NCI-H524 (cell line): Measurements from ENCODE around the gene SLC8A1.
A peak's percentile ranks its signal among the peaks of the same experiment; 100 is the strongest.

Source experiments
- DNase-seq, 2 experiments: peaks; one replicate each; lab custom pipeline; 2025; lab: John Stamatoyannopoulos, UW

The SLC8A1 gene

GRCh38 chr2:40230707-40231432 is 221.0 kb downstream of the SLC8A1 start:
- no peak for DNase-seq

- DNase-seq: no peak
These were observed 221.7 kb downstream of the SLC8A1 start for GRCh38 chr2:40230186-40230585.

- no peak for DNase-seq
These were observed 223.6 kb downstream of the SLC8A1 start for GRCh38 chr2:40228310-40228709.

DNA sequence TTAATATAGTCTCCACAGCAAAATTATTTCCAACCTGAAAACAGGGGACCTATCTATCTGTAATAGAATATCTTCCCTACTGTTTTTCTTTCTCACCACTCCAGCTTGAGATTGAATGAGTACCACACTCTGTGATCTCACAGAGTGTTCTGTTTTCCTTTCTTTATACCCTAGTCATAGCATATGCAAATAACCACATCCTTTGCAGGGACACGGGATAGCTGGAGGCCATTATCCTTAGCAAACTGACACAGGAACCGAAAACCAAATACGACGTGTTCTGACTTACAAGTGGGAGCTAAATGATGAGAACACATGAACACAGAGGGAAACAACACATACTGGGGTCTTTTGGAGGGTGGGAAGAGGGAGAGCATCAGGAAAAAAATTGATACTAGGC is 224.7 kb downstream of the SLC8A1 start:
- DNase-seq: no peak

DNA sequence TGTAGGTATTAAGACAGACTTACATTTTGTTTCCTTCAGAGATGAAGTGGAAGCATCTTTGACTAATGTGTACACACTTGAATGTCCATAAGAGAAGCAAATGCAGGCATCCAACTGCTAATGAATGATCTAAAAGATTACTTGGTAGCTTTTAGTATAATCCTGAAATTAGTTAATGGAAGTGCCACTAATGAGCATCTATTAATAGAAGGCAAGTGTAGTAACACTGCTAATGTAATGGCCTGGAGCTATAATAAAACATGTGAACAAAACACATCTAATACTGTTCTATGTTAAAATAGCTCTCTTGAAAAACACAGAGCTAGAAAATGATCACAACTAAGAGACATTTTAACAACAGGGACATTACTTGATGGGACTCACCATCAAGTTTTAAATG is 225.3 kb downstream of the SLC8A1 start:
- no peak for DNase-seq

GRCh38 chr2:40225670-40226210 is 226.2 kb downstream of the SLC8A1 start:
- no peak for DNase-seq

GRCh38 chr2:40224318-40224717 is 227.6 kb downstream of the SLC8A1 start:
- no peak for DNase-seq

DNA sequence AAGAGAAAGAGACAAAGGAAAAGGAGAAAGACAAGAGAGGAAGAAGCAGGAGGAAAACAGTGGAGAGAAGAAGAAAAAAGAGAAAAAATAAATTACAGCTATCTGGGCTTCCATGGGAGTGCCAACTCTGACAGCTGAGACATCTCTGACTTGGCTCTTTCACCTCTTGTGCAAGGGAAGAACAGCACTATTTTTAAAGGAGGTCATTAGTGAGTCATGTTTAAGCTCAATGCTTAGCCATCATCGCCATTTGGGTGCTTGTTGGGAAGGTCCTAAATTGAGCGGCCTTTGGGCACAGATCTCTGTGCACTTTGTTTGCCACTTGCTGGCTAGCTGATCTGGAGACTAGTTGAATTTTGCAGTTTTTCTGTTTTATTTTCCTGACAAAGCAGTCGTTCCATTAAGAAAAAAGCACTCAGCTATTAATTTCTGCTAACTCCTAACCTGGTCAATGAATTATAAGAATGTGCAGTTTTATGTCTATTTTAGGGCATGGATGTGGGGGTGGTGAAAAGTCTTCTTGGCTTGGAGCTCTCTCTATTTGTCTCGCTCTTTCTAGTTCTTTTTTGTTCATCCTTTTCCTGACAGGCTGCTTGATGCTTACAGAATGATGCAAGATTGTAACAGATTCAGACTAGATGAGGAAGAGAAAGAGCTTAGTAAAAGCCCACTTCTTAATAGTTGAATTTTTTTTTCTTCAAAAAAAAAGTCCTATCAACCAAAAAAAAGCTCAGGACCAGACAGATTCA is 231.5 kb downstream of the SLC8A1 start:
- DNase-seq: no peak

- DNase-seq: no peak
These were observed 232.7 kb downstream of the SLC8A1 start for GRCh38 chr2:40219141-40219540.

- no peak for DNase-seq
These were observed 233.2 kb downstream of the SLC8A1 start for GRCh38 chr2:40218679-40219078.

GRCh38 chr2:40213619-40214018 is 238.3 kb downstream of the SLC8A1 start:
- no peak for DNase-seq

- no peak for DNase-seq
These were observed 238.8 kb downstream of the SLC8A1 start for GRCh38 chr2:40213071-40213470.

DNA sequence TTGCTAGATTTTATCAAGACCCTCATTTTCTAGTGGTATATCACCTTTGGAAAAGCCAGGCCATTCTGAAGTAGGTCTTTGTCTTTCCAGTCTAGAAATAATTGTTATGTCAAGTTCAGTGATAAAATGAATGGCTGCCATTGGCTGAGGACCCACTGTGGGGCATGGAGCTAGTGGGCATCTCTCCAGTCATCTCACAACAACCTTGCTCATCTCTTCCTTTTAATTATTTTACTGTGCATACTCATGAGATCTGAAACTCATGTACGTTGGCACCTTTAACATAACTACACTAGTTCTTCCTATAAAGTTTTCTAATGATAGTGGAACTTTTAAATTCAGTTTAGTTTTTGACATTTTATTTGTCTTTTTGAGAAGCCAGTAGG is 240.9 kb downstream of the SLC8A1 start:
- DNase-seq: no peak

DNA sequence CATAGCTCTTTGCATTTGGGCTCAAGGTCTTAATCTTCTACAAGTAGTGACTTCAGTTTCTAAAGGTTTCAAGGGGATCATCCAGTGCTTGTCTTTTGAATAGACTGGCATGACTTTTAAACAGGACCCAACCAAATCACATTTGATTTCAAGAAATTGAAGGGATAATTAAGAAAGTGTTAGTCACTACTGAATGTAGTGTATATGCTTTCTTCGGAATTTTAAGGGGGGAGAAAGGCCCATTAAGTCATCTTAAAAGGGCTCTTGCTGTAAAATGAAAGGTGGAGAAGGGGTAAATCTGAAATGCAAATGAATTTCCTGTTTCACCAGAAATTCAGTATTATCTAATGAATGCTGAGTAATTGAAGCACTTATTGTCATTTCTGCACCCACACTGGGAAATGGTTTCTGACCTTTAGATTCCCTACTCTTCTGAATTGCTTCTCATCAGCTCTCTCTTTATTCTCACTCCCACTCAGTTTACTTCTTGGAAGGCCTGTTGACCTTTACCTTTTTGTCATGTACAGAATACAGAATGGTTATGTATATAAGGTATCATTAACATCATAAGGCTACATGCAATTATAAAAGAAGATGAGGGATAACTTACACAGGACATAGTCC is 241.4 kb downstream of the SLC8A1 start:
- no peak for DNase-seq

DNA sequence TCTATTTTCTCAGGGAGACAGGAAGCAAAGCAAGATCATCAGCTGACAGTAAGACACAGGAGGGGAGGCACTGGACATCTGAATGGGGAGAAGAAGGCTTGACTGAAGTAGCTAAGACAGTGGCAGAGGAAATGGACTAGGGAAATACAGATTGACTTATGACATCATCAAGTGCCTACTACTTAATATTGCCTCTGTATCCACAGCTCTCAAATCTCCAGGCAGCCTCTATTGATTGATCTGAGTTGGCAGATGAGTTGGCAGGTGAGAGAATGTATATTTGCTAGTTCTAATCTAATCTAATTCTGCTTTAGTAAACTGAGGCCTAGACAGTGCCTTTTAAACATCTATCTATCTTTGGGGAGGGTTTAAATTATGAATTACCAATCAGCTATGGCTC is 242.1 kb downstream of the SLC8A1 start:
- no peak for DNase-seq

DNA sequence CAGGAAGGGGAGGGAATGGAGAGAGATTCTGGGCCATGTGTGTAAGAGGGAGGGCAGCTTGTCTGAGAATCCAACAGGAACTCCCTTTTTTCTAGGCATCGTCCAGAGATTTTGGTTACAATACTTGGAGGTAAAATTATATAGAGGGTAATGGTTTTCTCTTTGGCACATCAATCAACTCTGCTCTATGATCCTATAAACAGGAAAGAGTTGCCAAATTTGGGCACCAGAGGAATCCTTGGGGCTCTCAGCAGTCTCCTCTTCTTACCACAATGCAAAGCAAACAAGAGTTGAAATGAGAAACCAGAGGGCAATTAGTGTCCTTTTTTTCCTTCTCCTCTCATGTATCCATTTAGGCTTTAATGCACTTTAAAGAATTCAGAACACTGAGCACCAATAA is 243.4 kb downstream of the SLC8A1 start:
- DNase-seq: no peak

DNA sequence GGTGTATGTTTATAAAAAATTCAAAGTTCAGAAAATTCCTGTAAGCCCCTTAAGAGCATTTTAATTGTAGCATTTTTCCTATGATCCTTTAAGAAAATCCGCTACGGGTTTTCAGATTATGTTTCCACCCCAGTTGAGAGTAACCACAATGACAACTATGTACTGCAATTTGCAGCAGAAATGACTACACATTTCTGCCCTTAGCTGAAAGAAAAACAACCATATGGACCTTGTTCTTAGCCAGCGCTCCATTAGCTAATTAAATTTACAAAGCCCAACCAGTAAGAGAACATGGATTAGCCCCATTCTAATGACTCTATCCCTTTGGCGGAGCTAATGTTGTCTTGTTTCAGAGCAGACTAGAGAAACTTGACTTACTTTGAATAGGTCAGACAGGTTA is 247.6 kb downstream of the SLC8A1 start:
- peak; percentile 37 to 92 for DNase-seq

DNA sequence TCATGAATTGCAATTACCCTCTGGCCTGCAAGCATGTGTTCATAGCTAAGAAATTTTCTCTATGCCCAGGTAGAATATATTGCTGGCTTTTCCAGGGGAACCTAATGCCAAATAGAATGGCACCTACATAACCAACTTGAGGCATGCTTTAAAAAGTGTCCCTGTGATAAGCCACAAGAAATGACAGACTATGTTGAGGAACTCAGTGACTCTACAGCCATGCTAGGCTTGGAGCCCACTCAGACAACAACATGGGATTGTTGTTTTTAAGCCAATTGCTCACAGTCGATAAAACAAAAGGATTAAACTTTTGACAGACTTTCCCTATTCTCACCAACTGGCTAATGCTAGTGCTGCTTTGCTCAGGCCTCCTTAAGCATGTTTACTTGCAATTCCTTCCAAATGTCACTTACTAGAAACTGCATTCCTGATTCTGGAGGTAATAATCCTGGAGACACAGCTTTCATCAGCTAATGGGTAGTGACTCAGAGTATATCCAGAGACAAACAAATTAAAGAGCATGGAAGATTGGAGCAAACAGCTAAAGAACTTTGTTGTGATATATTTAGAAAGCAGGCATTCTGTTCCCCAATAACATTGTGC is 249.0 kb downstream of the SLC8A1 start:
- peak in 1 of 2 experiments; percentile 22 for DNase-seq

DNA sequence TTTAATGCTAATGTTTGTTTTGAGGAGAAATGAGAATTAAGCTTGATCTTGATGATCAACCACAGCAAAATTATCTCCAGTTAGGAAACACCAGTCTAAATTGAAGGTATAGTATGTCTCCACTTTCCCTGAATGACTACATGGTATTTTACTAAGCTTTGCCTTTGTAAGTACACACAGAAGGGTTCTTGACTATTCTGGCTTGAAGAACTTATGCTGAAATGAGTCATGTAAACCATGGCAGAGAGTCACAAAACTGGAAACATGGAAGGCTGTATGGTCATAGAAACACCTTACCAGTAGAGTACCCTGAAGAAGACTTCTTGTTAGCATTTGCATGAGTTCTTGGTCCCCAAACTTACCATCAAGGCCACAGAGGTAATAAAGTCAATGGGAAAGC is 250.5 kb downstream of the SLC8A1 start:
- no peak for DNase-seq

GRCh38 chr2:40200366-40200915 is 251.4 kb downstream of the SLC8A1 start:
- no peak for DNase-seq

- DNase-seq: peak in 1 of 2 experiments; percentile 15
These were observed 252.1 kb downstream of the SLC8A1 start for GRCh38 chr2:40199771-40200170.

DNA sequence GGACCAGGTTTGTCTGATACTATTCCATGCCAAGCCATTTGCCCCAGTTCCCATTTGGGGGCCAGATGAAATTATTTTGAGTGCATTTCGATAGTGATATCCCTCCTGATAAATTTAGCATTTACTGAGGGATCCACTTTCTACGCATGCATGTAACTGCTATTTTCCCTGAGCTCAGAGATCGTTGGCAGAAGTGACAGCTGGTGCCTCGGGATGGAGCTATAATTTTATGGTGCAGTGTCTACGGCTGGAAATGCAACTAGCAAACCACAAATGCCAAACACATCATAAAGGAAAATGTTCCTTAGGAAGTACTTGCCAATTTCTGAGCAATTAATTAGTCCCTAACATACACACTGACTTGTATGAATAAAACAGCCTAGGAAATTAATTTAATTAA is 254.8 kb downstream of the SLC8A1 start:
- peak in 1 of 2 experiments; percentile 26 for DNase-seq
